Tibial artery (tissue), 4 donors: Measurements from ENCODE around the gene SLC26A3.

Experiments
- DNase-seq, 2 donors: peaks; one replicate each; pipeline ENCODE4 v3.0.0-alpha.2; 2019
- H3K27ac ChIP-seq, 2 donors: fragments of 200-600 bp; sonication (generic) in 1 of 2; 1 replicate in 1 of 2; 2 replicates in 1 of 2; pipeline ENCODE4 v1.5.1; 2018 to 2019; ENCODE audit warnings: mild to moderate bottlenecking in 1 of 2
- H3K27me3 ChIP-seq, 2 donors: fragments of 200-600 bp; sonication (generic) in 1 of 2; one replicate each; pipeline versions ENCODE4 v1.5.1 to v1.6.0; 2016 to 2019
- H3K36me3 ChIP-seq, 3 donors: fragments of 200-600 bp; sonication (generic) in 2 of 3; one replicate each; pipeline ENCODE4 v1.5.1; 2016 to 2019; ENCODE audit warnings: mild to moderate bottlenecking in 2 of 3
- H3K4me1 ChIP-seq, 4 donors: fragments of 200-600 bp; sonication (generic) in 2 of 4; 1 replicate in 3 of 4; 2 replicates in 1 of 4; pipeline ENCODE4 v1.5.1; 2016 to 2019
- H3K4me3 ChIP-seq, 2 donors: fragments of 200-600 bp; sonication (generic) in 1 of 2; 1 replicate in 1 of 2; 2 replicates in 1 of 2; pipeline ENCODE4 v1.5.1; 2018 to 2019; ENCODE audit warnings: mild to moderate bottlenecking in 2 of 2
- H3K9me3 ChIP-seq, 3 donors: fragments of 200-600 bp; sonication (generic) in 1 of 3; one replicate each; pipeline ENCODE4 v1.5.1; 2016 to 2019
- CTCF ChIP-seq, 2 experiments: fragments of 200-600 bp in 1 of 2; fragments of 450-650 bp in 1 of 2; IDR thresholded peaks; one replicate each; pipeline ENCODE4 v1.5.1; 2017 to 2019; ENCODE audit warnings: antibody characterized with exemption in 2 of 2, mild to moderate bottlenecking in 1 of 2, moderate library complexity in 1 of 2
- intact Hi-C: fragments of 100-400 bp; cut with DNase I; formaldehyde crosslinking; loops from one replicate; pipeline ENCODE4 v1.15.0; 2023; ENCODE audit warnings: low total_unique reads

SLC26A3 gene

DNA sequence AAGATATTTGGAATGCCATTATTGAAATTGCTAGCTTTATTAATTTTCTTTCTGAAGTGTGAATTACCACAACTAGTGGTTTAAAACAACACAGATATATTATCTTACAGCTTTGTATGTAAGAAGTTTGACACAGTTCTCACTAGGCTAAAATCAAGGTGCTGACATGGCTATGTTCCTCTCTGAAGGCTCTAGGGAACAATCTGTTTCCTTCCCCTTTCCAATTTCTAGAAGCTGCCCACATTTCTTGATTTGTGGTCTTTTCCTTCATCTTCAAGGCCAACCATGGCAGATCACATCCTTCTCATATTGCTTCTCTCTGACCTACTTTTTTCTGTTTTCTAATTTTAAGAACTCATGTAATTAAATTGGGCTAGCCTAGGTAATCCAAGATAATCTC is 43.3 kb upstream of the SLC26A3 start:
- intact Hi-C loops: no loop called here
- no peak overlapping the region for H3K27ac ChIP-seq
- no peaks in the 10 kb centered on the region for H3K36me3 ChIP-seq
- no peak overlapping the region for H3K4me3 ChIP-seq
- H3K4me1 ChIP-seq: no peaks in the 10 kb centered on the region
- no peak for TF ChIP-seq CTCF (IDR thresholded peaks at IDR 0.05)
- H3K27me3 ChIP-seq: no peaks in the 10 kb centered on the region
- no peaks in the 10 kb centered on the region for H3K9me3 ChIP-seq
- DNase-seq: no peak

DNA sequence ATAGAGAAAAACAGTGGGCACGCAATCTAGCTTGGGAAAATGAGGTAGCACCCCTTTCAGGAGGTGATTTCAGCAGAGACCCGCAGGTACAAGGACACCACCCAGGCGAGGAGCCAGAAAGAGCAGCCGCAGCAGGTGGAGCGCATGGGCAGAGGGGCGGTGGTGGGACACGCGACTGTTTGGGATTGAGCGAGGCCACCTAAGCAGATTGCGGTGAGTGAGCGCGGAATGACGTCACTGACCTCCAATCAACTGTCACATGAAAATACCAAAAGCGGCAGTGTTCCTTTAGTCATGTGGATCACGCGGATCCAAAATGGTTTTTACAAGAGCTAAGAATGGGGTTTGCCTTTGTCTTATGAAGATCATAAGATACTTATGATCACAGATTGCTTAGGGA is 40.2 kb upstream of the SLC26A3 start:
- no peaks in the 10 kb centered on the region for H3K36me3 ChIP-seq
- no peak overlapping the region for H3K27ac ChIP-seq
- DNase-seq: no peak
- H3K4me3 ChIP-seq: no peak overlapping the region
- intact Hi-C loops: no loop called here
- H3K9me3 ChIP-seq: no peaks in the 10 kb centered on the region
- no peak for TF ChIP-seq CTCF (IDR thresholded peaks at IDR 0.05)
- no peaks in the 10 kb centered on the region for H3K27me3 ChIP-seq
- no peaks in the 10 kb centered on the region for H3K4me1 ChIP-seq

- no peak for TF ChIP-seq CTCF (IDR thresholded peaks at IDR 0.05)
- no peak for DNase-seq
- Histone ChIP-seq H3K9me3 (no peaks in the 10 kb centered on the region), H3K27ac (no peak overlapping the region), H3K36me3 (no peaks in the 10 kb centered on the region), H3K27me3 (no peaks in the 10 kb centered on the region), H3K4me3 (no peak overlapping the region), H3K4me1 (no peaks in the 10 kb centered on the region)
- intact Hi-C loops: no loop called here
Observed at GRCh38 chr7:107842213-107842612, 39.2 kb upstream of the SLC26A3 start.

GRCh38 chr7:107838816-107839565 is 36.0 kb upstream of the SLC26A3 start:
- TF ChIP-seq CTCF (IDR thresholded peaks at IDR 0.05): no peak
- Histone ChIP-seq H3K27ac (no peak overlapping the region), H3K4me1 (no peaks in the 10 kb centered on the region), H3K36me3 (no peaks in the 10 kb centered on the region), H3K9me3 (no peaks in the 10 kb centered on the region), H3K27me3 (peaks cover 0 to 4% of the 10 kb centered on the region in 2 donors), H3K4me3 (no peak overlapping the region)
- intact Hi-C loops: no loop called here
- no peak for DNase-seq

DNA sequence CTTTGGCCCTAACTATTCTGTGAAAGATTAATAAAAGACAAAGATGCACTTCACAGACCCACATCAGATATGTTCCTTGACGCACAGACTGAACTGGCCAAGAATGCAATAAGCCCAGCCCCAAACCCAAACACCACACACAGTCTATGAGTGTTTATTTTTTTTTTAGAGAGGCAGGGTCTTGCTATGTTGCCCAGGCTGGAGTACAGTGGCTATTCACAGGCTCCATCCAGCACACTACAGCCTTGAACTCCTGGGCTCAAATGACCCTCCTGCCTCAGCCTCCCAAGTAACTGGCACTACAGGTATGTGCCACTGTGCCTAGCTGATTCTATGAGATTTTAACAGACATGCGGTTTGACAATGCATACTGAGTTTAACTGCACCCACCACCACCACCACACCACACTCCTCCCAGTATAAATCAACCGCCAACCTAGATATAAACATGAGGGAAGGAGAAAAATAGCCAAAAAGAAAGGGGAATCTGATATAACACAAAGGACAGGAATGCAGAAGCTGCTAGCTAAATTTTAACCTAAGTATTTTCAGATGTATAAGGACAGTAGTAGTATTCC is 35.1 kb upstream of the SLC26A3 start:
- Histone ChIP-seq H3K4me1 (no peaks in the 10 kb centered on the region), H3K9me3 (no peaks in the 10 kb centered on the region), H3K27ac (no peak overlapping the region), H3K4me3 (no peak overlapping the region), H3K36me3 (no peaks in the 10 kb centered on the region), H3K27me3 (peaks cover 0 to 4% of the 10 kb centered on the region in 2 donors)
- intact Hi-C loops: no loop called here
- no peak for TF ChIP-seq CTCF (IDR thresholded peaks at IDR 0.05)
- no peak for DNase-seq
